HG03571 (cell line): Measurements from ENCODE around the gene NKD2.
"Not testable (repeated sequence)": the region's sequence is repeated elsewhere in the genome, so short reads cannot be mapped to it uniquely, and the experiment has no call there.

ENCODE experiments used
- ATAC-seq: cut with Tn5 transposase; IDR thresholded peaks from one replicate; pipeline ENCODE4 v1.9.1; 2021; ENCODE audit not compliant: unreplicated experiment

NKD2 gene

DNA sequence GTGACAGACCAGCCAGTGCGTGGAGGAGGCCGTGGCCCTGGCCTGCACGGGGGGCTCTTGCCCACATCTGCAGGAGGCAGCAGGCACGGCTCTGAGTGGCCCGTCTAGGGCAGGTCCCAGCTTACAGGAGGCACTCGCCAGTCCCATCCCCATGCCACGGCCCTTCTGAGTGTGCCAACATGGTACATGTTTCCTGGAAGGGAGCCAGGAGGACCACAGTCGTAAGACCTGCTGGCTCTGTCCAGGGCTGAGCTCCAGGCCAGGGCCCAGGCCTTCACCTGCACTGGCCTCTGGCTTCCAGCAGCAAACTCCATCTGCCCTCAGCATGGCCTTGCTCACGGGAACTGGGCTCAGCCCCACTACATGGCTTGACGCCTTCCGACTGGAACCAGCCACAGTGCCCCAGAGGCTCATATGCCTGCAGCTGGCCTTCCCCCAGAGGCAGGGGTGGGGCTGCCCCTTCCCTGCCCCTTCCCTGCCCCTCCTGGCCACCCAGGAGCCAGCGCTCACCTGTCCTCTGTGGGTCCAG lies 3.8 kb downstream of the NKD2 start:
- no peak for ATAC-seq

GRCh38 chr5:1012900-1013237 lies 4.3 kb downstream of the NKD2 start:
- no peak for ATAC-seq

- ATAC-seq, result no peak
These were observed 4.8 kb downstream of the NKD2 start for GRCh38 chr5:1013238-1013947.

- ATAC-seq, result no peak
These were observed 5.3 kb downstream of the NKD2 start for GRCh38 chr5:1013948-1014301.

DNA sequence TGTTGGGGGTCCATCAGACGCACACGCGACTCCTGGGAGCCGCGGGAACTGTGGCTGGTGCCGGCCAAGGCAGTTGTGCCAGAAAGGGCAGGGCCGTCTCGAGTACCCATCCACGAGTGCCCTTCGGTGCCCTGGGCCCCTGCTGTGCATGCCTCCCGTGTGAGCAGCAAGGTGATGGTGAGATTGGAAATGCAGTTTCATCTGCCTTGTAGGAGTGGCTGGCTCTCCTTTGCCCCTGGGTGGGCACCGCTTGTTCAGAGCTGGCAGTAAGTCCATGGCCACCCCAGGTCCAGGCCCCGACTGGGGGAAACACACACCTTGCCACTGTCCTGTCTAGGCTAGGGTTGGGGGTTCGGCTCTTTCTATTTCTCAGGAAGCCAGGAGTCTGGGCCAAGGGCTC lies 5.7 kb downstream of the NKD2 start:
- ATAC-seq, result no peak

GRCh38 chr5:1014781-1015221 lies 6.2 kb downstream of the NKD2 start:
- no peak for ATAC-seq

GRCh38 chr5:1015507-1015906 lies 6.9 kb downstream of the NKD2 start:
- ATAC-seq, result no peak

GRCh38 chr5:1016036-1016435 lies 7.4 kb downstream of the NKD2 start:
- no peak for ATAC-seq

DNA sequence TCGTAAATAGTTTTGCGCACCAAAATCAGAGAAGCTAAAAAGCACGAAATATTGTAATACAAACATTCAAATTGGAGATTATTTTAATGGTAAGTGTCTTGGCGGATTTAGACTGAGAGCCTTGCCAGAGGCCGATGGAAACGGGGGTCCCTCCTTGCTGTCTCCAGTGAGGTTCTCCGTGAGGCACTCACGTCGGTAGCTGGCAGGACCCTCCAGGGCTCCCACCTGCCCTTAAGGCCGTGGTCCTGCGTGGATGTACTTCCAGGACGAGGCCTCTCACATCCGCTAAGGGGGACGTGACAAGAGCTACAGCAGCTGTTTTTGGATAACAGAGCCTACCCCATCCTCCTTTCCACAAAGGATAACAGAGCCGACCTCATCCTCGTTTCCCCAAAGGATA lies 7.9 kb downstream of the NKD2 start:
- no peak for ATAC-seq

DNA sequence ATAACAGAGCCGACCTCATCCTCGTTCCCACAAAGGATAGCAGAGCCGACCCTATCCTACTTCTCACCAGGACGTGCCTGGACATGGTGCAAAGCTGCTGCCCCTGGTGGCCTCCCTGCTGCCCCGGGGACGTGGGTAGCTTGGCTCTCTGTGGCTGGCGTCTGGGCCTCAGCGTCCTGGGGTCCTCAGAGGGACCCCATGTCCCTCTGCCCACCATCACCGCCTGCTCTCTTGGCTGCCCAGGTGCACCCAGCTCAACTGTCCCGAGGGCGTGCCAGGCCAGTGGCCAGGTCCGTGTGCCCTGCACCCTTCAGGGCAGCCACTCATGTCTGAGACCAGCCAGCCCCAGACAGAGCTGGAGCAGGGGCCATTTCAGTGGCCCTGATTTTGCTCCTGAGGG lies 8.5 kb downstream of the NKD2 start:
- no peak for ATAC-seq

DNA sequence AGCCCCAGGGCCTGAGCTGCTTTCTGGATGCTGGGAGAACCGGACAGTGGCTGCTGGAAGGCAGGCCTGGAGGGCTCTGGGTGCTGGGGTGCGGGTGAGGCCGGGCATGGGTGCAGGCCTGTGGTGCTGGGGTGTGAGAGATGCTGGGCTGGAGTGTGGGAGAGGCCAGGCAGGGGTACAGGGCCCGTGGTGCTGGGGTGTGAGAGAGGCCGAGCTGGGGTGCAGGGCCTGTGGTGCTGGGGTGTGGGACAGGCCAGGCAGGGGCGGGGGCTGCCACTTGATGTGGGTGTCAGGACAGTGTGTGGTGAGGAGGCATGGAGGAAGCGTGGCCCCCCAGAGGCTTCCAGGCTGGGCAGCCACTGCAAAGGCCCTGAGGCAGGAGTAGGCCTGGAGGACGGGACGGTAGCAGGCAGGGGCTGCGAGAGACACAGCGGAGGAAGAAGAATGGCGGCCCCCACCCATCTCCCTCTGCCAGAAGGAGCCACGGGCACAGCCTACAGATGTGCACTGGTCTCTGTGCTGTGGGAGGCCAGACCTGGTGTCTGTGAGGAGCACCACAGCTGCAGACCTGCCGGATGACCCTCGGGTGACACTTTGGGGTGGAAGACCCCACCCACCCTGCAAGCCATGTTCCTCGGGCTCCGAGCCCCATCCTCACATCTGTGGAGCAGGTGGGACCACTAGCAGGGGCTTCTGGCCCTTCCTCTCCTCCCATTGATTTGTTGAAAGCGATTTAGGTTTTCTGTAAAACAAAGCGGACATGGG lies 9.3 kb downstream of the NKD2 start:
- ATAC-seq, result no peak

- no peak for ATAC-seq
These were observed 10.0 kb downstream of the NKD2 start for GRCh38 chr5:1018596-1018995.

DNA sequence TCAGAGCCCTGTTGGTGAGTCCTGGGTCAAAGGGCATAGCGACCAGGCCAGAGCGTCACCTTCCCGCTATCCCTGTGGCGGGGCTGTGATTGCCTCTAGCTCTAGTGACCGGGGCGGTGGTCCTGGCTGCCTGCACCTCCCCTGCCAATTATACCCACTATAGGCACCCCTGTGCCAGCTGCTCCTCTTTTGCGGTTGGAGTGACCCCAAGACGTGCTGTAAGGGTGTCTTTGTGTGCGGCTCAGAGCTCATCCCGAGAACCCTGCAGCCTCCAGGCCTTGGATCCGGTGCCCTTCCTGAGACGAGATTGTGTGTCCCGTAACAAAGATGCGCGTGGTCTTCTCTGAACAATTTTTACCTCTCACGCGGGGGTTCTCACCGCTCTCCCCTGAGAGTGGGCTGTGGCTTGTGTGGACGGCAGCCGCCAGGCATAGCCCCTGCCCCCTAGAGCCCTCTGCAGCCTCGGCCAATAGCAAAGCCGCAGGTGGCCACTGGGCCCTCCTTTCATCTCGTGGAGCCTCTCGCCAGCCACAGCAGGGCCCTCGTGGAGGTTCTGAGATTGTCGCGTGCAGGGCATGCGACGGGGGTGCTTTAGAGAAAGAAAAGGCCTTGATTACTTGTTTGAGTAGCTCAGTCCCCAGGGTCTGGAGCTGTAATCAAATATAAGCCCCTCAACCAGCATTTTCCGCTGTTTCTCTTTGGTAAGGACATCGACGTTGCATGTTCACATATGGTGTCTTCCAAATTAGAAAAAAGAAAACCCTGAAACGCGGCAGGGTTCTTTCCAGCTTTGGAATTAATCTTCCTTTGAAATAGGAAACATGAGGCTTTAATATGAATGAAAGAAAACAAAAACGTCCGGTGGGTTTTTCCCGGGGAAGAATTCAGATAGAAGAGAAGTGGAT lies 10.7 kb downstream of the NKD2 start:
- ATAC-seq, result no peak

- no peak for ATAC-seq
These were observed 11.9 kb downstream of the NKD2 start for GRCh38 chr5:1020452-1020961.

- no peak for ATAC-seq
These were observed 12.8 kb downstream of the NKD2 start for GRCh38 chr5:1021136-1021968.

DNA sequence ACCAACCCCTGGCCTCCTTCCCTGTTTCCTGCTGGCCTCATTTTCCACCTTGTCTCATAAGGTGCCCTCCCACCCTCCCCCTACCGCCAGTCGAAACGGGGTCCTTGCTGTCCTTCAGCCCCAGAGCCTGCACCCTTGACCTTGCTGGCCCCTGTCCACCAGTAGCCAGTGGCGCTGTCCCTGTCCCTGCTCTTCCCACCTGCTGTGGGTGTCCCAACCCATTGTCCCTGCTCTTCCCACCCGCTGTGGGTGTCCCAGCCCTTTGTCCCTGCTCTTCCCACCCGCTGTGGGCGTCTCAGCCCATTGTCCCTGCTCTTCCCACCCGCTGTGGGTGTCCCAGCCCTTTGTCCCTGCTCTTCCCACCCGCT lies 13.4 kb downstream of the NKD2 start:
- ATAC-seq, result not testable (repeated sequence)

GRCh38 chr5:1026700-1027621 lies 18.4 kb downstream of the NKD2 start:
- ATAC-seq, result no peak

GRCh38 chr5:1027631-1028441 lies 19.2 kb downstream of the NKD2 start:
- ATAC-seq, result no peak
